ENCODE measurements around the gene MRGPRX2.

The MRGPRX2 gene

GRCh38 chr11:19099093-19099492, 38.6 kb upstream of the MRGPRX2 start:
- TF ChIP-seq ZFX (IDR thresholded peaks at IDR 0.05): no peak
- no peak for TF ChIP-seq CTCF (conservative IDR thresholded peaks at IDR 0.05)
- no peak overlapping the region for H3K27ac ChIP-seq

- H3K27ac ChIP-seq: no peak overlapping the region
- no peak for TF ChIP-seq CTCF (conservative IDR thresholded peaks at IDR 0.05)
- TF ChIP-seq ZFX (IDR thresholded peaks at IDR 0.05): no peak
Observed at GRCh38 chr11:19094859-19095258, 34.3 kb upstream of the MRGPRX2 start.

DNA sequence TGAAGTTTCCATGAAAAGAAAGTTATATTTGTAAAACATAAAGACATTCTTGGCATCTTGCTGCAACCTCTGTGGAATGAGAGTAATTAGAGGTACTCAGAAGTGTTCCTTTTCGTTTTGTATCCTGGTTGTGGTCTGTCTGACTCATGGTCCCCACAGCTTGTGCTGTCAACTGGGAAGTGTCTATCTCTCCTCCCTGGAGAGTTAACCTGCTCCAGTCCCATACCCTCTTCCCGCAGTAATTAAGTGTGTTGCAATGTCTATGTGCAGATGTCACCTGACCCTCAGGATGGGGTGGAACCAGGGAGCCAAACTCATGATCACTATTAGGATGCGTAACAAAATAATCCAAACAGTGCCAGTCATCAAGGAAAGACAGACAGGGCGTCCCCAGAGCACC, 33.5 kb upstream of the MRGPRX2 start:
- TF ChIP-seq ZFX (IDR thresholded peaks at IDR 0.05) (no peak), CTCF (conservative IDR thresholded peaks at IDR 0.05) (no peak)
- H3K27ac ChIP-seq: no peak overlapping the region

DNA sequence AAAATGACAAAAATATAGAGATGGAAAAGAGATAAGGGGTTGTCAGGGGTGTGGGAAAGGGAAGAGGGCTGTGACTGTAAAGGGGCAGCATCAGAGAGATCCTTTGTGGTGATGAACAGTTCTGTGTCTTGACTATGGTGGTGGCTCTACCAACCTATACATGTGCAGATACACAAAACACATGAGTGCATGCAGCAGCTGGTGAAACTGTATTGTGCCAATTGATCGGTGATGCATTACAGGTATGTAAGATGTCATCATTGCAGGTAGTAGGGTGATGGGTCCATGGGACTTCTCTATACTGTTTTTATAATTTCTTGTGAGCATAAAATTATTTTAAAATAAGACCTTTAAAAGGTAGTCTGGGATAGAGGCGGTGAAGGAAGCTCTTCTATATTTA, 32.3 kb upstream of the MRGPRX2 start:
- H3K27ac ChIP-seq: no peak overlapping the region
- TF ChIP-seq ZFX (IDR thresholded peaks at IDR 0.05): no peak
- TF ChIP-seq CTCF (conservative IDR thresholded peaks at IDR 0.05): no peak

GRCh38 chr11:19092342-19092741, 31.8 kb upstream of the MRGPRX2 start:
- TF ChIP-seq ZFX (IDR thresholded peaks at IDR 0.05) (no peak), CTCF (conservative IDR thresholded peaks at IDR 0.05) (no peak)
- no peak overlapping the region for H3K27ac ChIP-seq

DNA sequence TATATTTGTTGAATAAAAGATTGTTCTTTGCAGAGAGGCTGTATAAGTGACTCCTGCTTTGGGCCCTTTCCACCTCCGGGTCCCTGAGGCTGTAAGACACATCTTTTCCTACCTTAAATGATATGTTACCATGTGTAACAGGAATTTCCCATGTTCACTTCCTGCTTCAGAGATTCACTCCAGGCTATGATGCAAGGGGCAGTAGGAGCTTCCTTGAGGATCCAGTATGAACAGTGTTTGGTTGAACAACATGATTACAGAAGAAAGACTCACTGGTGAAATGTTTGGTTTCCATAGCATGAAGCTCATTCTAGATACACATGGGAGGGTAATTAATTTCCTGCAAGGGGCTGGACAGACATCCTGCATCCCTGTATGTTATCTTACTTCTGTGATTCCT, 30.8 kb upstream of the MRGPRX2 start:
- TF ChIP-seq ZFX (IDR thresholded peaks at IDR 0.05) (no peak), CTCF (conservative IDR thresholded peaks at IDR 0.05) (no peak)
- H3K27ac ChIP-seq: no peak overlapping the region

- TF ChIP-seq CTCF (conservative IDR thresholded peaks at IDR 0.05) (no peak), ZFX (IDR thresholded peaks at IDR 0.05) (no peak)
- no peak overlapping the region for H3K27ac ChIP-seq
Observed at GRCh38 chr11:19089421-19089820, 28.9 kb upstream of the MRGPRX2 start.
